OCI-LY1 (cell line): ENCODE data around the gene INO80B.

Experiments used
- H2AFZ ChIP-seq: fragments of 200-600 bp; sonication (generic), shearing (Covaris generic); 2 replicates; pipeline ENCODE4 v1.6.0; 2014; ENCODE audit warnings: antibody characterized with exemption, mild to moderate bottlenecking, low read length
- H3F3A ChIP-seq: fragments of 200-600 bp; sonication (generic), shearing (Covaris generic); 2 replicates; pipeline ENCODE4 v1.6.0; 2014; ENCODE audit warnings: mild to moderate bottlenecking, antibody characterized with exemption, low read length, moderate library complexity; ENCODE audit not compliant: insufficient read depth
- H3K27ac ChIP-seq: fragments of 200-600 bp; sonication (generic); 2 replicates; pipeline ENCODE4 v1.5.1; 2014; ENCODE audit warnings: low read length, mixed run types, mild to moderate bottlenecking, low read depth; ENCODE audit not compliant: poor library complexity, severe bottlenecking
- H3K27me3 ChIP-seq: fragments of 200-600 bp; sonication (generic); 2 replicates; pipeline ENCODE4 v1.6.0; 2014; ENCODE audit warnings: antibody characterized with exemption, mild to moderate bottlenecking, low read length, moderate library complexity; ENCODE audit not compliant: insufficient read depth
- H3K36me3 ChIP-seq: fragments of 200-600 bp; sonication (generic); 2 replicates; pipeline ENCODE4 v1.6.1; 2014; ENCODE audit warnings: mild to moderate bottlenecking, antibody characterized with exemption, low read length, moderate library complexity, mixed read lengths; ENCODE audit not compliant: insufficient read depth
- H3K4me1 ChIP-seq: fragments of 200-600 bp; sonication (generic); 2 replicates; pipeline ENCODE4 v1.5.1; 2014; ENCODE audit warnings: mild to moderate bottlenecking, low read length, moderate library complexity; ENCODE audit not compliant: insufficient read depth, severe bottlenecking
- H3K4me2 ChIP-seq: fragments of 200-600 bp; sonication (generic), shearing (Covaris generic); 2 replicates; pipeline ENCODE4 v1.6.1; 2014; ENCODE audit warnings: low read length
- H3K4me3 ChIP-seq: fragments of 200-600 bp; sonication (generic); 2 replicates; pipeline ENCODE4 v1.5.1; 2014; ENCODE audit warnings: low read length, low read depth, mild to moderate bottlenecking, mixed read lengths; ENCODE audit not compliant: poor library complexity, severe bottlenecking
- H3K79me2 ChIP-seq: fragments of 200-600 bp; shearing (Covaris generic); 2 replicates; pipeline ENCODE4 v1.6.1; 2016; ENCODE audit warnings: mixed run types, low read length, mixed read lengths; ENCODE audit not compliant: insufficient read depth
- H3K9ac ChIP-seq: fragments of 200-600 bp; sonication (generic), shearing (Covaris generic); 2 replicates; pipeline ENCODE4 v1.6.1; 2014; ENCODE audit warnings: mild to moderate bottlenecking, low read length, mixed read lengths
- H3K9me2 ChIP-seq: fragments of 200-600 bp; sonication (generic), shearing (Covaris generic); 2 replicates; pipeline ENCODE4 v1.6.1; 2014; ENCODE audit warnings: low read depth, mild to moderate bottlenecking, low read length, mixed read lengths
- H3K9me3 ChIP-seq: fragments of 200-600 bp; shearing (Covaris generic); 2 replicates; pipeline ENCODE4 v1.6.1; 2014; ENCODE audit warnings: low read length, mixed read lengths
- H4K20me1 ChIP-seq: fragments of 200-600 bp; sonication (generic), shearing (Covaris generic); 2 replicates; pipeline ENCODE4 v1.6.0; 2016; ENCODE audit warnings: mild to moderate bottlenecking, low read length; ENCODE audit not compliant: insufficient read depth
- CTCF ChIP-seq: fragments of 200-600 bp; sonication (generic), shearing (Covaris generic); IDR thresholded peaks from 2 replicates; pipeline ENCODE4 v1.5.1; 2017; ENCODE audit warnings: mild to moderate bottlenecking, antibody characterized with exemption, low read length, moderate library complexity, mixed read lengths
- EZH2 ChIP-seq: fragments of 200-600 bp; sonication (generic), shearing (Covaris generic); IDR thresholded peaks from 2 replicates; pipeline ENCODE4 v1.8.0; 2017; ENCODE audit warnings: borderline replicate concordance, mixed run types, mild to moderate bottlenecking, antibody characterized with exemption, low read length, moderate library complexity, mixed read lengths

The INO80B gene

GRCh38 chr2:74503506-74504475 is 48.9 kb downstream of the INO80B start:
- Histone ChIP-seq H3K27me3 (peaks cover 24% of the 10 kb centered on the region; the same call in 1 of the 2 replicates), H3F3A (no peaks in the 10 kb centered on the region), H3K9me2 (no peaks in the 10 kb centered on the region), H3K4me3 (peak overlapping the region; percentile 53), H3K36me3 (peaks cover 17% of the 10 kb centered on the region), H3K9me3 (no peaks in the 10 kb centered on the region), H3K79me2 (no peaks in the 10 kb centered on the region), H3K4me2 (peak overlapping the region; percentile 61), H3K4me1 (peaks cover 38% of the 10 kb centered on the region), H4K20me1 (no peaks in the 10 kb centered on the region), H3K27ac (no peak overlapping the region), H2AFZ (no peak overlapping the region), H3K9ac (peak overlapping the region; percentile 61; the same call in 1 of the 2 replicates)
- no peak for TF ChIP-seq EZH2
- no peak for TF ChIP-seq CTCF

GRCh38 chr2:74504591-74504990 is 49.7 kb downstream of the INO80B start:
- Histone ChIP-seq H3K9me3 (no peaks in the 10 kb centered on the region), H3K4me3 (no peak overlapping the region), H3K9ac (no peak overlapping the region), H3K27me3 (peaks cover 17% of the 10 kb centered on the region; the same call in 1 of the 2 replicates), H3K9me2 (no peaks in the 10 kb centered on the region), H2AFZ (no peak overlapping the region), H3K4me2 (no peak overlapping the region), H4K20me1 (no peaks in the 10 kb centered on the region), H3K27ac (no peak overlapping the region), H3K4me1 (peaks cover 38% of the 10 kb centered on the region), H3K79me2 (no peaks in the 10 kb centered on the region), H3K36me3 (peaks cover 17% of the 10 kb centered on the region), H3F3A (no peaks in the 10 kb centered on the region)
- no peak for TF ChIP-seq EZH2
- TF ChIP-seq CTCF: no peak

- Histone ChIP-seq H3K9me3 (no peaks in the 10 kb centered on the region), H3K36me3 (peaks cover 17% of the 10 kb centered on the region), H4K20me1 (no peaks in the 10 kb centered on the region), H3F3A (no peaks in the 10 kb centered on the region), H3K9me2 (no peaks in the 10 kb centered on the region), H3K27ac (no peak overlapping the region), H3K79me2 (no peaks in the 10 kb centered on the region), H3K4me1 (peaks cover 38% of the 10 kb centered on the region), H3K4me3 (no peak overlapping the region), H3K9ac (no peak overlapping the region), H3K27me3 (peaks cover 17% of the 10 kb centered on the region; the same call in 1 of the 2 replicates), H3K4me2 (no peak overlapping the region), H2AFZ (no peak overlapping the region)
- TF ChIP-seq CTCF (no peak), EZH2 (no peak)
Measured at GRCh38 chr2:74505448-74506246, 50.8 kb downstream of the INO80B start.
